NOMO-1 (cell line): ENCODE measurements around the gene HPSE2.

Source experiments
- DNase-seq, 2 experiments: peaks; one replicate each; lab custom pipeline; 2025; ENCODE audit not compliant: unreplicated experiment in 2 of 2; lab: John Stamatoyannopoulos, UW

HPSE2 gene

DNA sequence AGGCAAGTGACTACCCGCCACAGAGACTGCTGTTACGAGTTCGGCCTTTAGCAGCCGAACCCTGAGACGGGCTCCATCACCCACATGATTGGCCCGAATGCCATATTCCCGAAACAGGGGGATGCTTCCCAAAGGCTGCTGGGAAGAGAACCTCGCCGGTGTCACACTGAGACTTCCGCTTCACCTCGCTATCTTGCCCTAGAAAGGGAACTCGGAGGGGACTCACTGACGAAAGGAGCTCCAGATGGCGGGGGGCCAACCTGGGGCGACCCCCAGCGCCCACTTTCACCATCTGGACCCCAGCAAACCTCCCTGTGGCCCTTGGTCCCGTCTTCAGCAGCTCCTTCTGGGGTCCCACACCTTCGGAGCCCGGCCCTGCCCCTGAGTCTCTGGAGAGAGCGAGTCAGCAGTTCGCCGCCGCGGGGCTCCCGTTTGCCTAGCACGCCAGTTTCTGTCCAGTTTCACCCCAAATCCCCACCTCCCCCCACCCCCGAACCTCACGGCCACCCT lies 789.4 kb downstream of the HPSE2 start:
- DNase-seq, result peak in 1 of 2 experiments; percentile 56

DNA sequence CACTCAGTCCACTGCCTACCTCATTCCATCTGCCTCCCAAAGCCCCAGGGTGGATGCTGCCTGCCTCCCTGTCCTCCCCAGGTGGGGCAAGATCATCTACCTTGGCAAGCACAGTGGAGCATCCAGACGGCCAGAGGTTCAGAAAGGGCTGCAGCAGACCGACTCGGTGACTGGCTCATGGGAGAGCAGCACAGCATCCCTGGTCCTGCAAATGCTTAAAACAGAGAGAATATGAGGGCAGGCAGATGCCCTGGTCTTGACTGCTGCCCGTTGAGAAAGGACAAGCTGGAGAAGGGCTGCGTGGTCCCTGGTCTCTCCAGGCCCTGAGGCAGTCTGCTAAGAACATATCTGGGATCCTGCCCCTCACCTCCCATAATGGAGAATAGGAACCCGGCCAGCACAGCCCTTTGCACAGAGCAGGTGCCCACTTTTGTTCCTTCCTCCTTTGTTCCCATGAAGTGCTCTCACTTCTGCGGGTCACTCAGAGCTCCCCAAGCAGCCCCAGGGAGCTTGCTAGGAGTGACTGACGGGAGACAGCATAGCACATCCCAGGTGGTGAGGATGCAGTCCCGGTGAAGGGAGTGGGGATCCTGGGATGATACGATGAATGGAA lies 790.3 kb downstream of the HPSE2 start:
- DNase-seq, result no peak

DNA sequence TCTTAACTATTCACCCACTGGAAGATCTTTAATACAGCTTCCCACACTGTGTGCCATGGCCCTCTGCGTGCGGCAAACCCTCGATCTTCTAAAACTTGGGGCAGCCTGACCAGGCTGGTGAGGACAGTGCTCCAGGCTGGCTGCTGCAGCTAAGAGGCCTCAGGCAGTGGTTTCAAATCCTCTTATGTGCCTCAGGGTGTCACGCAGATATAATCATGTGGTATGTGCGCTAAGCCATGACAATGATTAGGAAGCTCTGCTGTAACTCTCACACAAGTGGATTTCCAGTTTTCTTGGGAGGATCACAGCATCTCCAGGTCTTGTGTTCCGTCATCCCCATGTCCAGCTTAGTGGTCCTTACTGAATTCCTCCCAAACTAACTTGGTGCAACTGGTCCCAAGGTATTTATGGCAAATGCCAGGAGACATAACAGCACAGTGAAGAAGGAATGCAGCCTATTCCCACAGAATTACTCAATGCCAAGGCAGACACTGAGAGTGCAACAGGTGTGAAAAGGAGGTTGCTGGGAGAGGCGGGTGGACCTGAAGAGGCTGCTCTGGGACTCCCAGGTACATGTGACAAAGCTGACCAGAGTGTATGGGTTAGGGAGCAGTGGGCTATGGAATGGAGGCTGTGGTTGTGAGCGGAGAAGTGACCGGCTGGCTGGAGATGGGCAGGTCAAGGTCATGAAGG lies 791.2 kb downstream of the HPSE2 start:
- DNase-seq, result peak in 1 of 2 experiments; percentile 12

DNA sequence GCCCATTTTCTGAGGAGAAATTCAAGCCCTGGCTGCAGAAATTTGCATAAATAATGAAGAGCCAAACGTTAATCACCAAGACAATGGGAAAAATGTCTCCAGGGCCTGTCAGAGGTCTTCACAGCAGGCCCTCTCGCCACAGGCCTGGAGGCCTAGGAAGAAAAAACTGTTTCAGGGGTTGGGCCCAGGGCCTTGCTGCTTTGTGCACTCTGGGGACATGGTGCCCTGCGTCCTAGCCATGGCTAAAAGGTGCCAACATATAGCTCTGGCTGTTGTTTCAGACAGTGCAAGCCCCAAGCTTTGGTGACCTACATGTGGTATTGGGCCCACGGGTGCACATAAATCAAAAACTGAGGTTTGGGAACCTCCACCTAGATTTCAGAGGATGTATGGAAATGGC lies 796.9 kb downstream of the HPSE2 start:
- no peak for DNase-seq

DNA sequence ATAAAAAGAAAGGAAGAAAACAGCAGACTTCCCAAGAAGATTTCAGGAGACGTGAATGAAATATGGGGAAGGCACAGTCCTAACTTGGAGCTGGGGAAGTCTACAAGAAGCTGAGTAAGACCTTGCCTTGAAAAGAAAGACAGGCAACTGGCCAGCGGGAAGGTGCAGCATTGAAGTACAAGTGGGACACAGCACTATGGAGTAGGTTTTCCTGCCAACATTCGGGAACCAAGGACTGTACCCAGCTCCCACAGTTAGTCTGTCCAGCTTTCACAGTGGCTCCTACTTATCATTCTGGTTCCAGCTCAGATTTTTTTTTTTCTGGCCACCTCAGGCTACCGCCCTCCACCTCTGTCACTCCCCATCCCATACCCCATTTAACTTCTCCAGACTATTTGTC lies 798.9 kb downstream of the HPSE2 start:
- no peak for DNase-seq

- DNase-seq, result no peak
Measured at GRCh38 chr10:98435178-98435577, 800.5 kb downstream of the HPSE2 start.

DNA sequence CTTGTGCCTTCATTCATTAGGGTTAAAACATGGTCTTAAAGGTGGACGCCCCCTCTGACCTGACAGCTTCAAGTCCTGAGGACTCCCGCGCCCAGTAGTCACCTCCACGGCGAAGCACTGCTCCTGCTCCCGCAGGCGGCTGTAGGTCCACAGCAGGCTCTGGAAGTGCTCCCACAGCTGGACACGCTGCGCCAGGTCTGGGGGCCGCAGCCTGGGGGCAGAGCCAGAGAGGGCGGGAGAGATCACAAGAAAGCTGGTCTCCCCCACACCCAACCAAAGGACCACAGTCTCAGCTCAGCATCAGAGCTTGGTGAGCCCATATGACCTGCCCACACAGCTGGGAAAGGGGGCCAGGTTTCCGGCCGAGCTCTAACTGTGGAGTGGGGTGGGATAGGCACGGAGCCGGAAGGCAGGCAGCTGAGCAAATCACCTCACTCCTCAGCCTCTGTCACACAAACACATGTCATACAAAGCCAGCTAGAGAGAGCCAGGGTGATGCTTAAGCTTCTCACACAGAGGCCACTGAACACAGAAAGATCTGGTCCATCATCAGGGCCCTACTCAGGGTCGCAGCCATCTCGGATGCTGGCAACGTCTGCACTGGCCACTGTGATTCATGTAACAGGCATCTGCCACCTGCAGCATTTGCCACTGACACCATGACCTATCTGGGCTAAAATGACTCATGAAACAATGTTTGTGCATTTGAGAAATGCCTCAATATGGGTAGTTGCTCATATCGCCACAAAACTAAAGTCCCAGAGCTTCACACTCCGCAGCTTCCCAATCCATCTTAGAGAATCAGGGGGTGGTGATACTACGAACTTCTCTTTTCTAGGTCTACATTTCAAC lies 801.5 kb downstream of the HPSE2 start:
- no peak for DNase-seq

- no peak for DNase-seq
Measured at GRCh38 chr10:98433371-98433770, 802.3 kb downstream of the HPSE2 start.

- DNase-seq, result no peak
Measured at GRCh38 chr10:98432330-98432729, 803.3 kb downstream of the HPSE2 start.

DNA sequence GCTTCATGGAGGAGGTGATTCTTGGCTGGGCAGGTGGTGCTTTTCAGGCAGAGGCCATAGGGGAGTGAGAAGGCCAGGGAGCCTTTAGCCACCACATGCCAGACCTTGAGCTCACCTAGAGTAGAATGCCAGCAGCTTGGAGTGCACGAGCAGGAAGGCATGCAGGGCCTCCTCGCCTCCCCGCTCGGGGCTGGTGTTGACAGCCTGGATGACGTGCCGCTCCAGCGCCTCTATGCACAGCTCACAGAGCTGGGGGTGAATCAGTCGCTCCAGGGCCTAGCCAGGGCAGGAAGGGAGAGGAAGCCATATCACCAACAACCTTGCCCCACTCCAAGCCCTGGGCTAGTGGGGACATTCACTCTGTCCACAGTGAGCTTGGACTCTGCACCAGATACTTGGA lies 804.6 kb downstream of the HPSE2 start:
- no peak for DNase-seq

- no peak for DNase-seq
Measured at GRCh38 chr10:98430427-98430826, 805.2 kb downstream of the HPSE2 start.

- no peak for DNase-seq
Measured at GRCh38 chr10:98429320-98430072, 806.2 kb downstream of the HPSE2 start.

DNA sequence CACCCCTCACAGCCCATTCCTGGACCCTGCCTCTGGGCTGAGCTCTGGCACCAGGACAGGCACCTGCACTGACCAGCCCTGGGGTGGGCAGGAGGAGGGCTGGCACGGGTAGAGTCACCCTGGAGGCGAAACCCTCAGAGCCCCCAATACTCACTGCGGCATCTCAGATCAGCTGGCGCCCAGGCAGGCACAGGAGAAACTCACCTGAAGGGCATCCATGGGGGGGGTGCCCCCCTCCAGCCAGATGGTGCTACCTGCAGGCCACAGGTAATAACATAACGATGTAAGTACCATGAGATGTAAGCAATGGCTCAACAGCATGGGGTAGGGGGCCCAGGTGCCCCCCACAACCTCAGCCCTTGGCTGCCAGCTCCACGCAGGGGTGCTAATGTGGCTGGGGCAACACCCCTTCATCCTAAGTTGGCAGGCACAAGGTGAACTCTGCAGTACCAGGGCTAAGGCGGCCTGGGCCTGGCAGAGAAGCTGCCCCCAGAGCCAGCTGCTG lies 808.6 kb downstream of the HPSE2 start:
- no peak for DNase-seq

GRCh38 chr10:98425511-98426352 lies 809.9 kb downstream of the HPSE2 start:
- peak; percentile 7 to 37 for DNase-seq

GRCh38 chr10:98424295-98425254 lies 811.1 kb downstream of the HPSE2 start:
- DNase-seq, result no peak

GRCh38 chr10:98423691-98424120 lies 811.9 kb downstream of the HPSE2 start:
- DNase-seq, result no peak

DNA sequence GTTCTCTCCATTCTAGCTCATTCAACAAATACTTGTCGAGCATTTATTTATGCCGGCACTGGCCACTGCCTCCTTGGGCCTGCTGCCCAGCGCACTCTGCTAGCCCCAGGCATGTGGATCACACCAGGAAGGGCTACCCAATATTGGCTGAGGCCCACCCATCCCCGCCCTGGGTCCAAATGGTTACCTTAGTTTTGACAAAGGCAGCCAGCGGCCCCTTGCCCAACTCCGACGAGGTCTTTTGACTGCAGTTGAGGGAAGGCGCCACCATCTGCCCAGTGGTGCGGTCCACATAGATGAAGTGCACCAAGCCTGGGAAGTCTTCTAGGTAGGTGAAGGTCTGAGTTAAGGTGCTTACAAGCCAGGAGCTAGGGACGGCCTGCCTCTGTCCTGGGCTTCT lies 813.5 kb downstream of the HPSE2 start:
- DNase-seq, result no peak

DNA sequence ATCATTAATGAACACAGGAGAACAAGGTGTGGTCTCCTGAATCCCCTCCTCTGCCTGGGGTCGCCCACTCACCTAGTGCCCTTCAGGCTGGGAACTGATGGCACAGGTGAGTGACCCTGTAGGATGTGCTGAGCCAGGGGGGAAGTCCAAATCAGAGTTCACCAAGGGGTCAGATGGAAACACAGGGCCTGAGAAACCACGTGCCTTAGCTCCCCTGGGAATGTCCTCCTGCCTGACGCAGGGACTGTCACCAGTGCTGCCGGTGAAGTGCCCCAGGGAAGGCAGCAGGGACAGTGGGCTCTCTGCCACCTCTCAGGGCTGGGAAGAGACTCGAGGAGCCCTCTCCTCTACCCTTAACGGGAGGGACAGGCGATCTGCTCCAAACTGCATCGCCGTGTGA lies 814.9 kb downstream of the HPSE2 start:
- DNase-seq, result no peak
